ENCODE measurements around the gene TSPAN6. TPM values are rescaled to one million over a fixed set of nuclear protein-coding genes. Genes with fewer than 3 reads are reported as not detected.

The TSPAN6 gene
- total and polyA plus RNA-seq, 2 of the 13 experiments (the other 11 are each of a cell fraction or from before 2014, with no cell fraction given), result 78.9 to 133 TPM

- no peaks in the 10 kb centered on the region for H3K36me3 ChIP-seq (replicated peaks in 1 of 2; ENCODE audit: control insufficient read depth in 1 of 2, insufficient read depth in 2 of 2, low read length in 2 of 2)
- H3K4me1 ChIP-seq (ENCODE audit: insufficient read depth, low read length), result peaks cover 50% of the 10 kb centered on the region
- no peak overlapping the region for H3K4me3 ChIP-seq (replicated peaks in 1 of 3; ENCODE audit: insufficient read depth in 1 of 3, low read depth in 2 of 3, low read length in 3 of 3)
- H4K20me1 ChIP-seq (ENCODE audit: insufficient read depth, low read length), result no peaks in the 10 kb centered on the region
- no peak overlapping the region for H3K9ac ChIP-seq (ENCODE audit: insufficient read depth, low read depth, low read length)
- no TSS peak for BruUV-seq (replicated peaks)
- H2AFZ ChIP-seq (ENCODE audit: low read length), result no peak overlapping the region
- H3K27ac ChIP-seq (ENCODE audit: extremely low read length, insufficient read depth, low read length), result no peak overlapping the region
- H3K27me3 ChIP-seq (ENCODE audit: control insufficient read depth in 1 of 2, insufficient read depth in 2 of 2, low read length in 2 of 2), result no peaks in the 10 kb centered on the region
- POLR2A ChIA-PET, result no interaction called here
- no peak for ATAC-seq
- intact Hi-C loops (cut with micrococcal nuclease; ENCODE audit: unreplicated experiment) (no loop called here), in situ Hi-C loops (cut with HindIII; ENCODE audit: extremely low pct_ligation_motif_present, low pct_unique_long_range_greater_than_20kb) (no loop called here)
- no peak for FAIRE-seq
- CTCF ChIA-PET (ENCODE audit: low intra/inter-chr PET ratio, low total read pairs), result no interaction called here
- TF ChIP-seq ATF6 (CRISPR knock-in tag; conservative IDR thresholded peaks at IDR 0.05) (no peak), FOSL2 (CRISPR knock-in tag; IDR thresholded peaks at IDR 0.05) (no peak), ZNF770 (CRISPR knock-in tag; IDR thresholded peaks at IDR 0.05) (no peak), SUZ12 (IDR thresholded peaks at IDR 0.05; ENCODE audit: low read depth, low read length) (no peak), NR3C1 (CRISPR knock-in tag; IDR thresholded peaks at IDR 0.05) (no peak), ZNF619 (CRISPR knock-in tag; IDR thresholded peaks at IDR 0.05) (no peak), THYN1 (CRISPR knock-in tag; IDR thresholded peaks at IDR 0.05; ENCODE audit: borderline replicate concordance, low read depth) (no peak), MNT (IDR thresholded peaks at IDR 0.05) (no peak), STAT6 (CRISPR knock-in tag; IDR thresholded peaks at IDR 0.05; ENCODE audit: borderline replicate concordance) (no peak), ZNF468 (CRISPR knock-in tag; IDR thresholded peaks at IDR 0.05) (no peak), SP4 (CRISPR knock-in tag; IDR thresholded peaks at IDR 0.05) (no peak), PHF21A (CRISPR knock-in tag; IDR thresholded peaks at IDR 0.05) (no peak), NFE2L1 (CRISPR knock-in tag; IDR thresholded peaks at IDR 0.05; ENCODE audit: borderline replicate concordance) (no peak)
- H3K79me2 ChIP-seq (ENCODE audit: insufficient read depth, low read length), result no peaks in the 10 kb centered on the region
- no peak for DNase-seq (ENCODE audit: low spot score)
- 97% methylated on average over 11 of the region's 11 CpGs for WGBS (ENCODE audit: low lambda C conversion rate)
- no peaks in the 10 kb centered on the region for H3K9me3 ChIP-seq (ENCODE audit: low read length)
- no peak overlapping the region for H3K4me2 ChIP-seq (ENCODE audit: low read depth, low read length)
Measured at GRCh38 chrX:100643212-100643611, 6.6 kb upstream of the TSPAN6 start.

All from HepG2 (cell line).